NCI-H1417 treated with DMSO at 0.1 percent for 48 hours (cell line): ENCODE measurements around the gene YPEL3.
"Not testable (repeated sequence)": the region's sequence is repeated elsewhere in the genome, so short reads cannot be mapped to it uniquely, and the experiment has no call there.

ENCODE experiments used
- DNase-seq: peaks from one replicate; lab custom pipeline; 2025; lab: John Stamatoyannopoulos, UW

Gene YPEL3, protein sequence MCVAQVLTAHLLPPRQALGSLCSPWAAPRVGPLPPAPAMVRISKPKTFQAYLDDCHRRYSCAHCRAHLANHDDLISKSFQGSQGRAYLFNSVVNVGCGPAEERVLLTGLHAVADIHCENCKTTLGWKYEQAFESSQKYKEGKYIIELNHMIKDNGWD

DNA sequence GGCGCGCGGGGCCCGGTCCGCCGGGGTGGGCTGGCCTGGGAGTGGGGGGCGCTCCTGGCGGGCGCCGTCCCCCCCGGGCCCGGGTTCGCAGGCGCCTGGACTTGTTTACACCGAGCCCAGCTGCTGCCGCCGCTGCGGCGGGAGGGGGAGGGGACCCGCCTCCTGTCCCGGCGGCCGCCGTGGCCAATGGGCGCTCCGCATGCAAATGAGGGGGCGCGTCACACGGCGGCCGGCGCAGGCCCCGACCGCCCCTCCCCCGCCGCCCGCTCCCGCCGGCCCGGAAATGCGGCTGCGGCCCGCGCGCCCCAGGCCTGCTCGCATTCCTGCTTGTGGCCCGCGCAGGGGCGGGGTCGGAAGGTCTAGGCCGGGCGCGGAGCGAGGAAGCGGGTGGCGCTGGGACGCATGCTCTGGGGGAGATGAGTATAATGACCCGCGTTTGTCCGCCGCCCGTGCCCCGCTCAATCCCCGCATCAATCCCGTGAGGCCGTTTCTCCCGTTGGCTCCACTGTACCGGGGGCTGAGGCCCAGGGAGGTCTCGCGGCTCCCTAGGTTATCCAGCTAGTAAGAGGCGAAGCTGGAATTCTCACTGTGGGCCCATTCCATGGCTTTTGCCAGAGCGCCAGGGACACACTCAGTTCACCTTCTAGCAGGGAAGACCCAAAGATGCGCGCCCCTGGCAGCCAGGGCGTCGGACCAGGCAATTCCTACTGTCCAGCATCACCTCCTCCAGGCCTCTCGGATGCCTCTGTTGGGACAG, at the start of gene YPEL3:
TSS of gene YPEL3 (minus strand) at position 109 of the 757 bp plus-strand sequence. CDS start 731 bp downstream, outside the sequence.
- peak; percentile 16 for DNase-seq

GRCh38 chr16:30145657-30146056, 49.6 kb upstream of the YPEL3 start:
- no peak for DNase-seq

- no peak for DNase-seq
Measured at GRCh38 chr16:30144917-30145316, 48.9 kb upstream of the YPEL3 start.

- DNase-seq, result no peak
Measured at GRCh38 chr16:30144017-30144416, 48.0 kb upstream of the YPEL3 start.

- DNase-seq, result no peak
Measured at GRCh38 chr16:30143347-30143702, 47.3 kb upstream of the YPEL3 start.

- DNase-seq, result no peak
Measured at GRCh38 chr16:30142672-30143346, 46.8 kb upstream of the YPEL3 start.

GRCh38 chr16:30141750-30142149, 45.7 kb upstream of the YPEL3 start:
- DNase-seq, result no peak

GRCh38 chr16:30139583-30140481, 43.8 kb upstream of the YPEL3 start:
- DNase-seq, result no peak

DNA sequence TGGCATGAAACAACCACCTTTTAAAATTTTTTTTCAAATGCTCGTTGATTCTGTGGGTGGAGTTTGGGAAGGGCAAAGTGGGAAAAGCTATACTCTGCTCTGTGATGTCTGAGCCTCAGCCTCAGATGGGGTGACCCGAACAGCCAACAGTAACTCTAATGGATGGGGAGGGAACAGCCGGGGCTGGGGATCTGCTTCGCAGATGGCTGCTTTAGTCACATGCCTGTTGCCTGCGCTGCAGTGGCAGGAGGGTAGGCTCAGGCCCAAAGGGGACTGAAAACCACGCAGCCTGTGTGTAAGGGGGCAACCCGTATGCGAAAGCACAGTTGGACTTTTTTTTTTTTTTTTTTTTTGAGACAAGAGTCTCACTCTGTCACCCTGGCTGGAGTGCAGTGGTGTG, 41.9 kb upstream of the YPEL3 start:
- no peak for DNase-seq

GRCh38 chr16:30136971-30137605, 41.1 kb upstream of the YPEL3 start:
- no peak for DNase-seq

GRCh38 chr16:30132591-30132990, 36.6 kb upstream of the YPEL3 start:
- no peak for DNase-seq

- no peak for DNase-seq
Measured at GRCh38 chr16:30131869-30132475, 36.0 kb upstream of the YPEL3 start.

GRCh38 chr16:30127993-30128392, 32.0 kb upstream of the YPEL3 start:
- no peak for DNase-seq

DNA sequence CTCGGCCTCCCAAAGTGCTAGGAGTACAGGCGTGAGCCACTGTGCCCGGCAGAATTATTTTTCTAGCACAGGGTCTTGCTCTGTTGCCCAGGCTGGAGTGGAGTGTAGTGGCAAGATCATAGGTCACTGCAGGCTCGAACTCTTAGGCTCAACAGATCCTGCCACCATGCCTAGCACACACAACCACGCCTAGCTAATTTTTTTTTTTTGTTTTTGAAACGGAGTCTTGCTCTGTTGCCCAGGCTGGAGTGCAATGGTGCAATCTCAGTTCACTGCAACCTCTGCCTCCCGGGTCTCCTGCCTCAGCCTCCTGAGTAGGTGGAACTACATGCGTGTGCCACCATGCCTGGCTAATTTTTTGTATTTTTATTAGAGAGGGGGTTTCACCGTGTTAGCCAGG, 29.7 kb upstream of the YPEL3 start:
- DNase-seq, result not testable (repeated sequence)

DNA sequence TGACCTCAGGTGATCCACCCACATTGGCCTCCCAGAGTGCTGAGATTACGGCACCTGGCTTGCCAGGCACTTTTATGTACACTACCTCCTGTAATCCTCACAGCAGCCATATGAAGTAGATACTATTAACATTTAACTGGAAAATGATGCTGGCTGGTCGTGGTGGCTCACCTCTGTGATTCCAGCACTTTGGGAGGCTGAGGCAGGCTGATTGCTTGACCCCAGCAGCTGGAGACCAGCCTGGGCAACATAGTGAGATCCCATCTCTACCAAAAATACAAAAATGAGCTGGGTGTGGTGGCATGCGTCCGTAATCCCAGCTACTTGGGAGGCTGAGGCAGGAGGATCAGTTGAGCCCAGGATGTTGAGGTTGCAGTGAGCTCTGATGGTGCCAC, 29.0 kb upstream of the YPEL3 start:
- DNase-seq, result no peak

DNA sequence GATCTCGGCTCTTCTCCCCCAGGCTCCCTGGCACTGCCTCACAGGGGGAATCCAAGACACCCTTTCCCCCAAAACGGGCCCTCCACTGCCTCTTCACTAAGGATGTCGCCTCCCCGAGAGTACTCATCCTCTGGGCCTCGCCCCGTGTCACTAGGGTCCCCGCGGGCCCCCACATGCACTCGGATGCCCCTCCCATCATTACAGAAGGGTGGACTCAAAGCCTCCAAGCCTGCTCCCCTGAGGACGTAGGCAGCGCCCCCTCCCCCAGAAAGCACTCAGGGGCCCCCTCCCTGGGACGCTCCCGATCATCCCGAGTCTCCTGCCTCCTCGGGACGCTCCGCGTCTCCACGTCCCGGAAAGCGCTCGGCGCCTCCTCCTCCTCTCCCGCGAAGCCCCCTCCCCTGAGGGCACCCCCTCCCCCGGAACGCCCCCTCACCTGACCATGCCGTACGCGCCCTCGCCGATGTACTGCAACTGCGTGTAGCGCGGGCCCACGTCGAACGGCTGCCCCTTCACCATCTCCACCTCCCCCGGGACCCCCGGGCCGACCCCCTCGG, 26.7 kb upstream of the YPEL3 start:
- no peak for DNase-seq

GRCh38 chr16:30121741-30122571, 25.9 kb upstream of the YPEL3 start:
- DNase-seq, result no peak

GRCh38 chr16:30120340-30121105, 24.5 kb upstream of the YPEL3 start:
- DNase-seq, result no peak

GRCh38 chr16:30119428-30119827, 23.4 kb upstream of the YPEL3 start:
- DNase-seq, result no peak
